B cell (primary cell): ENCODE data around the gene FLT3LG. TPM values are rescaled to one million over a fixed set of nuclear protein-coding genes. Genes with fewer than 3 reads are reported as not detected.
A peak's percentile ranks its signal among the peaks of the same experiment; 100 is the strongest.

Source experiments
- ATAC-seq: fragments of 200-7000 bp; cut with Tn5 transposase; one replicate; pipeline ENCODE4 v1.10.0; 2021; ENCODE audit warnings: low read depth, mild to moderate bottlenecking, moderate number of reproducible peaks, moderate library complexity
- CTCF ChIA-PET: fragments of 350-600 bp; sonication (Branson Sonifier 250); formaldehyde crosslinking; loops from one replicate; lab custom pipeline; 2021; ENCODE audit warnings: antibody characterized with exemption, inconsistent platforms; lab: Charles Lee
- POLR2A ChIA-PET: fragments of 350-600 bp; sonication (Branson Sonifier 250); formaldehyde crosslinking; loops from one replicate; lab custom pipeline; 2021; ENCODE audit warnings: antibody characterized with exemption; lab: Charles Lee
- DNase-seq: peaks from one replicate; pipeline ENCODE4 v3.0.0; 2013
- H2AFZ ChIP-seq: 2 replicates; pipeline ENCODE4 v1.6.1; 2012; ENCODE audit warnings: mild to moderate bottlenecking, low read depth, low read length; ENCODE audit not compliant: insufficient read depth, poor library complexity, severe bottlenecking
- H3K27ac ChIP-seq, 2 donors: 1 replicate in 1 of 2; 2 replicates in 1 of 2; pipeline ENCODE4 v1.5.1; 2012 to 2013; ENCODE audit warnings: low read length in 2 of 2, mild to moderate bottlenecking in 2 of 2, moderate library complexity in 1 of 2
- H3K27me3 ChIP-seq, 4 experiments: fragments of 200-600 bp in 1 of 4; sonication (generic) in 1 of 4; replicated peaks in 1 of 4; 1 replicate in 2 of 4; 2 replicates in 2 of 4; pipeline versions ENCODE4 v1.6.1 to v1.7.0; 2013 to 2016; ENCODE audit warnings: low read length in 3 of 4, mild to moderate bottlenecking in 2 of 4, mixed read lengths in 1 of 4, moderate library complexity in 1 of 4; ENCODE audit not compliant: insufficient read depth in 4 of 4, control insufficient read depth in 3 of 4; ENCODE audit errors: control extremely low read depth in 1 of 4
- H3K36me3 ChIP-seq, 2 experiments: replicated peaks in 1 of 2; 1 replicate in 1 of 2; 2 replicates in 1 of 2; pipeline versions ENCODE4 v1.6.1 to v1.7.1; 2013; ENCODE audit warnings: low read length in 1 of 2; ENCODE audit not compliant: insufficient read depth in 2 of 2, control insufficient read depth in 1 of 2; ENCODE audit errors: control extremely low read depth in 1 of 2, extremely low read depth in 1 of 2
- H3K4me1 ChIP-seq, 2 donors: fragments of 200-600 bp in 1 of 2; sonication (generic) in 1 of 2; 1 replicate in 1 of 2; 2 replicates in 1 of 2; pipeline versions ENCODE4 v1.5.1 to v1.6.1; 2013 to 2017; ENCODE audit warnings: low read length in 2 of 2; ENCODE audit not compliant: control insufficient read depth in 2 of 2, insufficient read depth in 2 of 2
- H3K4me2 ChIP-seq: replicated peaks from 2 replicates; pipeline ENCODE3; 2012; ENCODE audit warnings: mild to moderate bottlenecking, low read depth, low read length; ENCODE audit not compliant: poor library complexity, severe bottlenecking
- H3K4me3 ChIP-seq, 5 experiments: fragments of 200-600 bp in 1 of 5; sonication (generic) in 1 of 5; 1 replicate in 3 of 5; 2 replicates in 2 of 5; pipeline versions ENCODE4 v1.5.1 to v1.7.0; 2011 to 2016; ENCODE audit warnings: low read length in 4 of 5, mild to moderate bottlenecking in 4 of 5, low read depth in 2 of 5, control low read depth in 1 of 5, moderate library complexity in 1 of 5; ENCODE audit not compliant: insufficient read depth in 1 of 5; ENCODE audit errors: control extremely low read depth in 1 of 5, extremely low read depth in 1 of 5
- H3K79me2 ChIP-seq: fragments of 200-600 bp; sonication (generic); one replicate; pipeline ENCODE4 v1.6.0; 2016; ENCODE audit warnings: low read length; ENCODE audit not compliant: control insufficient read depth, insufficient read depth
- H3K9ac ChIP-seq: fragments of 200-600 bp; sonication (generic); 2 replicates; pipeline ENCODE4 v1.6.1; 2017; ENCODE audit warnings: mild to moderate bottlenecking, low read length, moderate library complexity
- H3K9me3 ChIP-seq, 3 donors: one replicate each; pipeline versions ENCODE4 v1.6.1 to v1.7.1; 2013; ENCODE audit warnings: low read length in 2 of 3; ENCODE audit not compliant: control insufficient read depth in 2 of 3, insufficient read depth in 1 of 3; ENCODE audit errors: control extremely low read depth in 1 of 3
- H4K20me1 ChIP-seq: 2 replicates; pipeline ENCODE4 v1.6.0; 2012; ENCODE audit warnings: mild to moderate bottlenecking, low read length; ENCODE audit not compliant: insufficient read depth, control insufficient read depth, poor library complexity, severe bottlenecking
- H3K27ac Mint-ChIP-seq: one replicate; pipeline ENCODE4 v1.8.0; 2021; ENCODE audit warnings: mixed read lengths
- H3K27me3 Mint-ChIP-seq: one replicate; pipeline ENCODE4 v1.8.0; 2021; ENCODE audit warnings: mixed read lengths
- H3K4me1 Mint-ChIP-seq: one replicate; pipeline ENCODE4 v1.8.0; 2021; ENCODE audit warnings: mixed read lengths
- H3K4me3 Mint-ChIP-seq: one replicate; pipeline ENCODE4 v1.8.0; 2021; ENCODE audit warnings: mixed read lengths
- H3K9me3 Mint-ChIP-seq: one replicate; pipeline ENCODE4 v1.8.0; 2022; ENCODE audit warnings: mixed read lengths; ENCODE audit not compliant: insufficient read depth
- EZH2 ChIP-seq: IDR thresholded peaks from 2 replicates; pipeline ENCODE4 v1.6.1; 2012; ENCODE audit warnings: borderline replicate concordance, low read depth, mild to moderate bottlenecking, moderate library complexity, low read length; ENCODE audit not compliant: insufficient read depth, poor library complexity, severe bottlenecking
- WGBS: methylation state at CpG from one replicate; pipeline ENCODE4 v1.1.5; 2013; ENCODE audit warnings: missing lambda C conversion rate; ENCODE audit not compliant: insufficient coverage; 5-methylcytosine and 5-hydroxymethylcytosine counted together
- intact Hi-C: fragments of 100-400 bp; cut with micrococcal nuclease; formaldehyde crosslinking; loops from one replicate; pipeline ENCODE4 v1.10.0; 2022
- polyA plus RNA-seq: library from polyadenylated mRNA; depleted of rRNA; stranded (reverse); fragments of >200 nt; gene quantifications from 2 replicates; pipeline ENCODE4 v1.2.3, GENCODE V29; 2012
- total RNA-seq, 2 donors: library from RNA; stranded (reverse); fragments of 120-200 nt in 1 of 2; gene quantifications; 1 replicate in 1 of 2; 2 replicates in 1 of 2; pipeline versions ENCODE4 v1.2.3 to v1.2.4, GENCODE V29; 2013 to 2022
- TF ChIP-seq, protein P1 (sequence below): fragments of 200-600 bp; IDR thresholded peaks from one replicate; pipeline ENCODE4 v1.8.0; 2022; ENCODE audit warnings: antibody characterized with exemption, mild to moderate bottlenecking

FLT3LG gene
- total and polyA plus RNA-seq, 2 donors (not counting 1 experiment from before 2014, with no cell fraction given): 31.0 to 49.8 TPM

DNA sequence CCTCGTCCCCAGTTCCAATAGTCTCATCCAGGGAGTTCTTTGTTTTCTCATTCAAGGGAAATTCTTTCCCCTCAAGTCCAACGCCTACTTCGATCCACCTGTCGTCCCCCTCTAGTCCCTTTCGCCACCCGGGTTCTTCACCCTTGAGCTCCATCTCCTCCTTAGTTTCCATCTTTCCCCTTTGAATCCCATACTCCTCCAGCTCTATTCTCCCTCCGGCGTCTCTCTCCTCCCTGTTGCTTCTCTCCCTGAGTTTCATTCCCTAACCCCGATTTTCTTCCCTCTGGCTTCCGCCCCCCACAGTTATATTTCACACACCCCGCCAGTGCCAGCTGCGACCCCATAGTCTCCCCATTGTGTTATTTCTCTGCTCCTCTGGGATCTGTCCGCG is 32.1 kb upstream of the FLT3LG start:
- Histone ChIP-seq H3K27me3 (peaks cover 2 to 53% (median 43%) of the 10 kb centered on the region in 4 experiments), H3K27ac (no peak overlapping the region), H2AFZ (no peak overlapping the region), H4K20me1 (no peaks in the 10 kb centered on the region), H3K4me3 (peak overlapping the region in 1 of 5 experiments; percentile 29), H3K4me2 (peak overlapping the region; percentile 99), H3K4me1 (peaks cover 19 to 31% of the 10 kb centered on the region in 2 donors), H3K36me3 (peaks cover 0 to 10% of the 10 kb centered on the region in 2 experiments), H3K9ac (no peak overlapping the region), H3K79me2 (no peaks in the 10 kb centered on the region), H3K9me3 (peaks cover 0 to 16% (median 0%) of the 10 kb centered on the region in 3 donors)
- ATAC-seq: no peak
- intact Hi-C loops: loop anchor here (2.0 kb wide), 2 partner anchors 55 to 141 kb away; partner anchors contain the start of gene RPS11
- no peak for DNase-seq
- H3K9me3 Mint-ChIP-seq: no peaks in the 10 kb centered on the region
- TF ChIP-seq, protein P1, sequence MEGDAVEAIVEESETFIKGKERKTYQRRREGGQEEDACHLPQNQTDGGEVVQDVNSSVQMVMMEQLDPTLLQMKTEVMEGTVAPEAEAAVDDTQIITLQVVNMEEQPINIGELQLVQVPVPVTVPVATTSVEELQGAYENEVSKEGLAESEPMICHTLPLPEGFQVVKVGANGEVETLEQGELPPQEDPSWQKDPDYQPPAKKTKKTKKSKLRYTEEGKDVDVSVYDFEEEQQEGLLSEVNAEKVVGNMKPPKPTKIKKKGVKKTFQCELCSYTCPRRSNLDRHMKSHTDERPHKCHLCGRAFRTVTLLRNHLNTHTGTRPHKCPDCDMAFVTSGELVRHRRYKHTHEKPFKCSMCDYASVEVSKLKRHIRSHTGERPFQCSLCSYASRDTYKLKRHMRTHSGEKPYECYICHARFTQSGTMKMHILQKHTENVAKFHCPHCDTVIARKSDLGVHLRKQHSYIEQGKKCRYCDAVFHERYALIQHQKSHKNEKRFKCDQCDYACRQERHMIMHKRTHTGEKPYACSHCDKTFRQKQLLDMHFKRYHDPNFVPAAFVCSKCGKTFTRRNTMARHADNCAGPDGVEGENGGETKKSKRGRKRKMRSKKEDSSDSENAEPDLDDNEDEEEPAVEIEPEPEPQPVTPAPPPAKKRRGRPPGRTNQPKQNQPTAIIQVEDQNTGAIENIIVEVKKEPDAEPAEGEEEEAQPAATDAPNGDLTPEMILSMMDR: no peak
- TF ChIP-seq EZH2: no peak
- H3K27ac Mint-ChIP-seq: peak overlapping the region; percentile 53
- POLR2A ChIA-PET: interaction anchor here (0.6 to 2.3 kb wide), 6 partner anchors 34 to 831 kb away, joined by 3 to 20 read pairs (median 4); partner anchors contain the start of gene CD37
- WGBS: 36% methylated on average over 14 of the region's 14 CpGs
- CTCF ChIA-PET: interaction anchor here (1.0 to 5.1 kb wide), 10 partner anchors 12 to 219 kb away, joined by 3 to 70 read pairs (median 6); partner anchors contain the start of genes CD37 and FLT3LG
- H3K4me1 Mint-ChIP-seq: peaks cover 35% of the 10 kb centered on the region
- H3K4me3 Mint-ChIP-seq: peak overlapping the region; percentile 93
- peaks cover 52% of the 10 kb centered on the region for H3K27me3 Mint-ChIP-seq

DNA sequence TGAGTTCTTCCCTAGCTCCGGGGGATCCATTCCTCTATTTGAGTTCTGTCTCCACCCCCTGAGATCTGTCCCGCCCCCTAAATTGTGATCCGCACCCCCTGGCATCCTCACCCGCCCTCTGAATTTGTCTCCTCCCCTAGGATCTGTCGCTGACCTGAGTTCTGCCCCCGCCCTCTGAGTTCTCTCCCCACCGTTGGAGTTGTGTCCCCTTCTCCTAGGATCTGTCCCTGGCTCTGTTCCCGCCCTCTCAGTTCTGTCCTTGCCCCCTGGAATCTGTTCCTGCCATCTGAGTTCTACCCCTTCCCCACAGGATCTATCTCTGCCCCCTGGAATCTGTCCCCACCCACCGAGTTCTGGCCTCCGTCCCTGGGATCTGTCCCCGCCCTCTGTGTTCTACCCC is 31.7 kb upstream of the FLT3LG start:
- no peak for ATAC-seq
- Mint-ChIP-seq H3K27me3 (peaks cover 49% of the 10 kb centered on the region), H3K9me3 (no peaks in the 10 kb centered on the region), H3K4me3 (peak overlapping the region; percentile 93), H3K4me1 (peaks cover 32% of the 10 kb centered on the region), H3K27ac (peak overlapping the region; percentile 50)
- Histone ChIP-seq H3K27ac (no peak overlapping the region), H2AFZ (peak overlapping the region; percentile 97), H3K4me2 (peak overlapping the region; percentile 99), H3K36me3 (peaks cover 0 to 14% of the 10 kb centered on the region in 2 experiments), H3K9ac (peak overlapping the region; percentile 89), H3K79me2 (no peaks in the 10 kb centered on the region), H3K27me3 (peaks cover 2 to 50% (median 41%) of the 10 kb centered on the region in 4 experiments), H3K4me1 (peaks cover 18 to 31% of the 10 kb centered on the region in 2 donors), H3K4me3 (peak overlapping the region in 3 of 5 experiments; percentile 71 to 80 (median 77)), H3K9me3 (peaks cover 0 to 14% (median 0%) of the 10 kb centered on the region in 3 donors), H4K20me1 (peaks cover 4% of the 10 kb centered on the region)
- ChIA-PET CTCF (interaction anchor here (1.0 to 5.1 kb wide), 15 partner anchors 9 to 219 kb away, joined by 3 to 70 read pairs (median 4); partner anchors contain the start of genes CD37, FLT3LG and PIH1D1), POLR2A (interaction anchor here (0.6 to 2.3 kb wide), 10 partner anchors 27 to 831 kb away, joined by 3 to 20 read pairs (median 4); partner anchors contain the start of gene CD37)
- no peak for TF ChIP-seq EZH2
- DNase-seq: no peak
- WGBS: 13% methylated on average over 10 of the region's 11 CpGs
- intact Hi-C loops: loop anchor here (2.0 kb wide), 2 partner anchors 54 to 142 kb away; partner anchors contain the start of gene RPS11
